Activated T-cell treated with anti-CD3 and anti-CD28 coated beads, Interleukin-2, amount 50 U/mL, for 72 hours (primary cell): ENCODE measurements around the gene CDH6. TPM values are rescaled to one million over a fixed set of nuclear protein-coding genes. Genes with fewer than 3 reads are reported as not detected.

ENCODE experiments used
- ATAC-seq, 2 donors: fragments of 150-1000 bp; cut with Tn5 transposase; replicated peaks in 1 of 2; 2 replicates each; pipeline ENCODE4 v1.10.0; 2021; ENCODE audit warnings: moderate library complexity in 2 of 2, mild to moderate bottlenecking in 1 of 2
- DNase-seq, 2 donors: peaks; one replicate each; pipeline ENCODE4 v3.0.0; 2021 to 2022; ENCODE audit warnings: mixed read lengths in 1 of 2
- H3K27ac Mint-ChIP-seq: one replicate; pipeline ENCODE4 v1.8.0; 2022; ENCODE audit warnings: mild to moderate bottlenecking, moderate library complexity, mixed read lengths
- H3K27me3 Mint-ChIP-seq: one replicate; pipeline ENCODE4 v1.8.0; 2022; ENCODE audit warnings: low read depth, mixed read lengths
- H3K36me3 Mint-ChIP-seq, 2 donors: one replicate each; pipeline ENCODE4 v1.8.0; 2022; ENCODE audit warnings: mixed read lengths in 2 of 2, mild to moderate bottlenecking in 1 of 2; ENCODE audit not compliant: insufficient read depth in 2 of 2
- H3K4me1 Mint-ChIP-seq: one replicate; pipeline ENCODE4 v1.8.0; 2022; ENCODE audit warnings: low read depth, mixed read lengths
- H3K4me3 Mint-ChIP-seq, 2 donors: one replicate each; pipeline ENCODE4 v1.8.0; 2022; ENCODE audit warnings: mild to moderate bottlenecking in 2 of 2, mixed read lengths in 2 of 2, moderate library complexity in 2 of 2
- H3K9me3 Mint-ChIP-seq, 2 donors: one replicate each; pipeline ENCODE4 v1.8.0; 2022; ENCODE audit warnings: mixed read lengths in 2 of 2
- total RNA-seq, 2 donors: library from RNA; stranded (reverse); gene quantifications; one replicate each; pipeline ENCODE4 v1.2.3, GENCODE V29; 2022

The CDH6 gene
- total RNA-seq, 2 donors from 2014 or later = not detected

DNA sequence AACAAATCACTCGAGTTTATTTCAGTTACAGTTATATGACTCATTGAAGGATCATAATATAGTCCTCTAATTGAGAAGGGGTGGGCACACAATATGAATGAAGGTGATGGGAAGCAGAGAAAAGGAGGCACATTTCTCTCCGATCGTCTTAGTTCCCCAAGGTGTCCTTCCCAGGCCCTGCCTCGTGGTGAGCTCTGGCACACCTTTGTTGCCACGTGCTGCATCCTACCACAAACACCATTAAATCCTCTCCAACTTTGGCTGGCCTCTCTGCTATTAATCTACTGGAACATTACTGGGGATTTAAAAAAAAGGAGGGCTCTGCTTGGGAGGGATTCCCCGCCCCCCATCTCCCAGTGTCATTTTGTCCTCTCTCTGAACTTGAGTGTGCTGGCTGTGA lies 42.9 kb downstream of the CDH6 start:
- no peaks in the 10 kb centered on the region for H3K36me3 Mint-ChIP-seq

DNA sequence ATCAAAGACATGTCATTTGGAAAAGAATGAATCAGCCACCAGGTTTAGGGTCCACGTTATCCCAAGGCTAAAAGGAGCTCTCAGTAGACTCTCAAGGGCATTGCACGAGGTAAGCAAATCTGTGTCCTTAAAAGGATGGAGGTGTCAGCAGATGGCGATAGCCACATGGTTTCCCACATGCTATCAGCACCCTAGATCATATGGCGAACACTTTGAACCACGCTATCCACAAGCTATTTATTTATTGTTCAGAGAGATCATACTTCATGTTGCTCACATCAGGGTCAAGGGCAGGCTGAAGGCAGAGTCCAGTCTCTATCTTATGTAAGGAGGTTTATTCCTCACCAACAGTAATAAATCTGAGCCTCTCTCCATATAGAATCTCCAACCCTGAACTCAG lies 43.7 kb downstream of the CDH6 start:
- H3K4me1 Mint-ChIP-seq = no peaks in the 10 kb centered on the region
- H3K4me3 Mint-ChIP-seq = no peak overlapping the region
- H3K27me3 Mint-ChIP-seq = no peaks in the 10 kb centered on the region
- H3K36me3 Mint-ChIP-seq = no peaks in the 10 kb centered on the region
- DNase-seq (no peak), ATAC-seq (no peak)
- H3K9me3 Mint-ChIP-seq = no peaks in the 10 kb centered on the region
- no peak overlapping the region for H3K27ac Mint-ChIP-seq

More for the DNA sequence above, 42.9 kb downstream of the CDH6 start:
- Mint-ChIP-seq H3K27ac (no peak overlapping the region), H3K9me3 (no peaks in the 10 kb centered on the region), H3K4me1 (no peaks in the 10 kb centered on the region), H3K27me3 (no peaks in the 10 kb centered on the region), H3K4me3 (no peak overlapping the region)
- DNase-seq = no peak
- ATAC-seq = no peak

DNA sequence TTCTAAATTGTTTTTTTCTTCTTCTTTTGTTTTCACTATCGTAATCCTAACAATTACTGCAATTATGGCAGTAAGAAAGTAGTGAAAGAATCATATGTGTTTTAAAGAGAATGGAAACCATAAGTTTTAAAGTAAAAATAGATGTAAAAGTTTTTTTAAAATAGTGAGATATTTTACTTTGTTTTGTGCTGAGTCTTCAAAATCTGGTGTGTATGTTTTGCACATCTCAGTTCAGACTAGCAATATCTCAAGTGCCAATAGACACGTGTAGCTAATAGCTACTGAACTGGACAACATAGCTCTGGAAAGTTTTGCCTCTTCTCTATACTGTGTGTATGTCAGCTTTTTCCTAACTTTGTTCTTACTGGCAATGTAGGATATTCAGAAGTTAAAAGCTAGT lies 45.0 kb downstream of the CDH6 start:
- no peak overlapping the region for H3K4me3 Mint-ChIP-seq
- H3K36me3 Mint-ChIP-seq = no peaks in the 10 kb centered on the region
- H3K27ac Mint-ChIP-seq = no peak overlapping the region
- DNase-seq (no peak), ATAC-seq (no peak)
- H3K27me3 Mint-ChIP-seq = no peaks in the 10 kb centered on the region
- no peaks in the 10 kb centered on the region for H3K4me1 Mint-ChIP-seq
- no peaks in the 10 kb centered on the region for H3K9me3 Mint-ChIP-seq

DNA sequence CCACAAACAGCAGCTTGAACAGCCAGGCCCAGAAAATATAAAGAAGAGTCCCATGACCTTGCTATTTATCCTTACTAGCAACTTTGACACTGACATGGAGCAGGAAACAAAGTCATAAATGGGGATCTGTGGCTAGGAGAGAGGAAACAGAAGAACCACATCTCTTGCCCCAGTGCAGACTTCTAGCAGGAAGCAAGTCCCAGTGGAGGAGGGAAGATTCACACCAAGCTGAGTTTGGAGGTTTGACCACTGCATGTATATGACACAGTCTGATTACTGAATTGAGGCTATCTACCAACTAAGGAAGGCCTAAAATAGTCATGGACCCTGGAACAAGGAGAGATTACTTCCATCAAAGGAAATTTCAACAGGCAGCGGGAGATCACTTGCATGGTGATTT lies 51.4 kb downstream of the CDH6 start:
- no peaks in the 10 kb centered on the region for H3K9me3 Mint-ChIP-seq
- ATAC-seq (no peak), DNase-seq (no peak)

GRCh38 chr5:31247381-31247780 lies 53.9 kb downstream of the CDH6 start:
- no peak overlapping the region for H3K27ac Mint-ChIP-seq
- DNase-seq = no peak
- H3K9me3 Mint-ChIP-seq = no peaks in the 10 kb centered on the region
- H3K27me3 Mint-ChIP-seq = no peaks in the 10 kb centered on the region
- H3K4me1 Mint-ChIP-seq = no peaks in the 10 kb centered on the region
- no peak for ATAC-seq
- H3K36me3 Mint-ChIP-seq = no peaks in the 10 kb centered on the region
- H3K4me3 Mint-ChIP-seq = no peak overlapping the region

More for the DNA sequence above, 51.4 kb downstream of the CDH6 start:
- H3K4me3 Mint-ChIP-seq = no peak overlapping the region
- H3K27me3 Mint-ChIP-seq = no peaks in the 10 kb centered on the region
- no peak overlapping the region for H3K27ac Mint-ChIP-seq
- H3K36me3 Mint-ChIP-seq = no peaks in the 10 kb centered on the region
- no peaks in the 10 kb centered on the region for H3K4me1 Mint-ChIP-seq

GRCh38 chr5:31250201-31250600 lies 56.7 kb downstream of the CDH6 start:
- Mint-ChIP-seq H3K4me3 (no peak overlapping the region), H3K9me3 (peaks cover 2 to 3% of the 10 kb centered on the region in 2 donors), H3K27me3 (no peaks in the 10 kb centered on the region), H3K4me1 (no peaks in the 10 kb centered on the region), H3K27ac (no peak overlapping the region), H3K36me3 (no peaks in the 10 kb centered on the region)
- no peak for DNase-seq
- no peak for ATAC-seq

- H3K27ac Mint-ChIP-seq = no peak overlapping the region
- no peaks in the 10 kb centered on the region for H3K36me3 Mint-ChIP-seq
- H3K4me3 Mint-ChIP-seq = no peak overlapping the region
- no peak for DNase-seq
- ATAC-seq = no peak
- H3K4me1 Mint-ChIP-seq = no peaks in the 10 kb centered on the region
- H3K27me3 Mint-ChIP-seq = no peaks in the 10 kb centered on the region
- H3K9me3 Mint-ChIP-seq = peaks cover 2 to 3% of the 10 kb centered on the region in 2 donors
Observed at GRCh38 chr5:31251032-31251431, 57.5 kb downstream of the CDH6 start.

GRCh38 chr5:31255041-31255440 lies 61.6 kb downstream of the CDH6 start:
- Mint-ChIP-seq H3K4me1 (no peaks in the 10 kb centered on the region), H3K9me3 (peaks cover 2 to 3% of the 10 kb centered on the region in 2 donors), H3K4me3 (no peak overlapping the region), H3K27ac (no peak overlapping the region), H3K27me3 (no peaks in the 10 kb centered on the region), H3K36me3 (no peaks in the 10 kb centered on the region)
- DNase-seq = no peak
- no peak for ATAC-seq

DNA sequence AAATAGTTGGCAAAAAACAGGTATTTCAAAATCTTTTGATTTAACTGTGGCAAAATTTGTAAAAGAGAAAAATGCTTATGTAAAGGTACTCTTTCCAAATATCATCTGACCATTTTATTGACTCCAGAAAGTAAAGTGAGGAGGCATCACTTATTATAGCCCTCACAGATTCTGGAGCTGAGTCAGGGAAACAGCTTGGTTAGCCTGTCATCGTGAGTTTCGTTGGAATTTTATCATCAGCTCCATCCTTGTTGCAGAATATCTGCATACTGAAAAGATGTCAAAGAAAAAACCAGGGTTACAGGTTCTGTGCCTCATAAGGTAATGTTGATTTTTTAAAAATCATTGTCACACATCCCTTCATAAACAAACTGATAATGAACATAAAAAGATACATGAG lies 74.8 kb downstream of the CDH6 start:
- Mint-ChIP-seq H3K4me3 (no peak overlapping the region), H3K36me3 (no peaks in the 10 kb centered on the region), H3K27ac (no peak overlapping the region), H3K4me1 (no peaks in the 10 kb centered on the region), H3K27me3 (no peaks in the 10 kb centered on the region), H3K9me3 (no peaks in the 10 kb centered on the region)
- ATAC-seq (no peak), DNase-seq (no peak)

GRCh38 chr5:31268686-31269085 lies 75.2 kb downstream of the CDH6 start:
- ATAC-seq (no peak), DNase-seq (no peak)
- no peak overlapping the region for H3K4me3 Mint-ChIP-seq
- no peak overlapping the region for H3K27ac Mint-ChIP-seq
- no peaks in the 10 kb centered on the region for H3K4me1 Mint-ChIP-seq
- H3K36me3 Mint-ChIP-seq = no peaks in the 10 kb centered on the region
- no peaks in the 10 kb centered on the region for H3K27me3 Mint-ChIP-seq
- no peaks in the 10 kb centered on the region for H3K9me3 Mint-ChIP-seq

- H3K4me3 Mint-ChIP-seq = no peak overlapping the region
- H3K27ac Mint-ChIP-seq = no peak overlapping the region
- no peak for DNase-seq
- H3K9me3 Mint-ChIP-seq = no peaks in the 10 kb centered on the region
- no peaks in the 10 kb centered on the region for H3K27me3 Mint-ChIP-seq
- no peak for ATAC-seq
- H3K4me1 Mint-ChIP-seq = no peaks in the 10 kb centered on the region
- H3K36me3 Mint-ChIP-seq = no peaks in the 10 kb centered on the region
Observed at GRCh38 chr5:31269259-31269658, 75.8 kb downstream of the CDH6 start.

- Mint-ChIP-seq H3K27ac (no peak overlapping the region), H3K4me3 (no peak overlapping the region), H3K36me3 (no peaks in the 10 kb centered on the region), H3K9me3 (no peaks in the 10 kb centered on the region), H3K4me1 (no peaks in the 10 kb centered on the region), H3K27me3 (no peaks in the 10 kb centered on the region)
- no peak for ATAC-seq
- no peak for DNase-seq
Observed at GRCh38 chr5:31270396-31270795, 76.9 kb downstream of the CDH6 start.

DNA sequence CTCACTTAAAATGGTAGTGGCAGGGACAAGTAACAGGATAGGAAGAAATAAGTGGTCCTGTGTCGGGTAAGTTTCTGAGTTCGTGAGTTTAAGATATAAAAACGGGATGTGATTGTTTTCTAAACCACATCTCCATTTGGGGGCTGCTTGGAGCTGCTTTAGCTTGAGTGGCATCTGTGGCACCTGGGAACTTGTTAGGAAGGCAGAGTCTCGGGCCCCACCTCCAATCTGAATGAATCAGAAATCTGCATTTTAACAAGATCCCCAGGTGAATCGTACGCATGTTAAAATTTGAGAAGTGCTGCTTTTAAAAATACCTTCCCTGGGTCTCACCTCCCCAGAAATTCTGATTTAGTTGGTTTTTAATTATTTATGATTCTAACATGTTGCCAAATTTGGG lies 78.1 kb downstream of the CDH6 start:
- Mint-ChIP-seq H3K9me3 (no peaks in the 10 kb centered on the region), H3K4me1 (no peaks in the 10 kb centered on the region), H3K4me3 (no peak overlapping the region), H3K27me3 (no peaks in the 10 kb centered on the region), H3K27ac (no peak overlapping the region), H3K36me3 (no peaks in the 10 kb centered on the region)
- DNase-seq (no peak), ATAC-seq (no peak)

- H3K4me1 Mint-ChIP-seq = no peaks in the 10 kb centered on the region
- no peak overlapping the region for H3K27ac Mint-ChIP-seq
- H3K36me3 Mint-ChIP-seq = no peaks in the 10 kb centered on the region
- no peaks in the 10 kb centered on the region for H3K27me3 Mint-ChIP-seq
- H3K9me3 Mint-ChIP-seq = no peaks in the 10 kb centered on the region
- H3K4me3 Mint-ChIP-seq = no peak overlapping the region
- DNase-seq (no peak), ATAC-seq (no peak)
Observed at GRCh38 chr5:31273161-31273560, 79.7 kb downstream of the CDH6 start.
